K562 (cell line): Measurements from ENCODE around the gene UTS2R. TPM values are rescaled to one million over a fixed set of nuclear protein-coding genes. Genes with fewer than 3 reads are reported as not detected.

Experiments
- ATAC-seq: fragments of 200-7000 bp; cut with Tn5 transposase; 3 replicates; pipeline ENCODE4 v1.9.1; 2020; ENCODE audit warnings: moderate library complexity
- BruUV-seq: library from RNA; stranded (reverse); fragments of 400-500 nt; replicated peaks from 2 replicates; lab custom pipeline; 2021; lab: Mats Ljungman, UMichigan
- CTCF ChIA-PET: fragments of 300-600 bp; formaldehyde crosslinking; extraction: SDS; loops from one replicate; lab custom pipeline; 2021; ENCODE audit warnings: low intra/inter-chr PET ratio; lab: Yijun Ruan, JAX
- POLR2A ChIA-PET: fragments of 300-600, 350-650 bp; sonication (Branson Sonifier 250); formaldehyde crosslinking; extraction: SDS; loops from one replicate; lab custom pipeline; 2021; ENCODE audit warnings: antibody characterized with exemption, inconsistent platforms; lab: Yijun Ruan, JAX
- DNase-seq, 4 experiments: peaks; one replicate each; pipeline versions ENCODE4 v3.0.0 to v3.0.0-alpha.2; 2011 to 2018; ENCODE audit warnings: low spot score in 3 of 4, mixed read lengths in 3 of 4; ENCODE audit errors: extremely low read depth in 1 of 4
- FAIRE-seq: peaks from 2 replicates; lab custom pipeline; 2011; peaks lifted over from hg19 to GRCh38; lab: Jason Lieb, UNC
- H2AFZ ChIP-seq: 2 replicates; pipeline ENCODE4 v1.6.0; 2011; ENCODE audit warnings: low read depth, low read length, control low read depth, inconsistent platforms
- H3K27ac ChIP-seq: fragments of 200-600 bp; 3 replicates; pipeline ENCODE4 v1.8.0; 2011; ENCODE audit warnings: low read depth, mild to moderate bottlenecking, control low read depth, inconsistent platforms, low read length, moderate library complexity, mixed read lengths; ENCODE audit errors: extremely low read depth
- H3K27me3 ChIP-seq, 2 experiments: fragments of 300-600 bp in 1 of 2; 2 replicates in 1 of 2; 3 replicates in 1 of 2; pipeline versions ENCODE4 v1.6.0 to v1.8.0; 2011; ENCODE audit warnings: inconsistent platforms in 2 of 2, low read length in 2 of 2, mild to moderate bottlenecking in 1 of 2, mixed read lengths in 1 of 2, moderate library complexity in 1 of 2; ENCODE audit not compliant: control insufficient read depth in 2 of 2, insufficient read depth in 2 of 2
- H3K36me3 ChIP-seq: fragments of 300-600 bp; 3 replicates; pipeline ENCODE4 v1.8.0; 2011; ENCODE audit warnings: mild to moderate bottlenecking, low read length, inconsistent platforms; ENCODE audit not compliant: control insufficient read depth, insufficient read depth
- H3K4me1 ChIP-seq, 2 experiments: fragments of 200-600 bp in 1 of 2; replicated peaks in 1 of 2; 2 replicates in 1 of 2; 3 replicates in 1 of 2; pipeline versions ENCODE4 v1.5.1 to v1.8.0; 2011; ENCODE audit warnings: inconsistent platforms in 2 of 2, low read length in 2 of 2, mild to moderate bottlenecking in 1 of 2, mixed read lengths in 1 of 2, moderate library complexity in 1 of 2; ENCODE audit not compliant: control insufficient read depth in 2 of 2, insufficient read depth in 2 of 2
- H3K4me2 ChIP-seq: 2 replicates; pipeline ENCODE4 v1.6.1; 2011; ENCODE audit warnings: low read length, control low read depth, inconsistent platforms, mixed read lengths; ENCODE audit not compliant: insufficient read depth
- H3K4me3 ChIP-seq: fragments of 200-600 bp; sonication (generic), shearing (Covaris generic); 2 replicates; pipeline ENCODE4 v1.5.1; 2016; ENCODE audit warnings: control low read depth, inconsistent platforms
- H3K79me2 ChIP-seq: fragments of 200-600 bp; 3 replicates; pipeline ENCODE4 v1.8.0; 2011; ENCODE audit warnings: low read length, inconsistent platforms; ENCODE audit not compliant: control insufficient read depth, insufficient read depth
- H3K9ac ChIP-seq, 2 experiments: 2 replicates each; pipeline versions ENCODE4 v1.6.0 to v1.6.1; 2011; ENCODE audit warnings: low read depth in 2 of 2, low read length in 2 of 2, control low read depth in 1 of 2, inconsistent platforms in 1 of 2, mild to moderate bottlenecking in 1 of 2, mixed read lengths in 1 of 2; ENCODE audit not compliant: insufficient read depth in 1 of 2
- H3K9me1 ChIP-seq: one replicate; pipeline ENCODE4 v1.6.0; 2011; ENCODE audit warnings: inconsistent platforms, mild to moderate bottlenecking, low read length, moderate library complexity; ENCODE audit not compliant: control insufficient read depth, insufficient read depth
- H3K9me3 ChIP-seq: replicated peaks from 2 replicates; pipeline ENCODE4 v1.5.1; 2011; ENCODE audit warnings: low read depth, low read length, inconsistent platforms; ENCODE audit not compliant: control insufficient read depth, insufficient read depth
- H4K20me1 ChIP-seq: replicated peaks from 2 replicates; pipeline ENCODE4 v1.6.1; 2011; ENCODE audit warnings: low read length, inconsistent platforms, mixed read lengths; ENCODE audit not compliant: control insufficient read depth, insufficient read depth
- CBX1 ChIP-seq: sonication (generic); IDR thresholded peaks from 2 replicates; pipeline ENCODE4 v1.6.1; 2016; ENCODE audit warnings: antibody characterized with exemption, low read depth, mild to moderate bottlenecking
- NCOA2 ChIP-seq, 2 experiments: fragments of 450-650 bp; IDR thresholded peaks; 2 replicates each; pipeline ENCODE4 v1.6.1; 2018; ENCODE audit warnings: mild to moderate bottlenecking in 2 of 2, moderate library complexity in 1 of 2; ENCODE audit not compliant: partially characterized antibody in 2 of 2
- PCBP1 ChIP-seq: fragments of 200-400 bp; formaldehyde crosslinking; IDR thresholded peaks from 2 replicates; pipeline ENCODE4 v1.6.1; 2018; ENCODE audit warnings: mild to moderate bottlenecking, low read depth, low read length; ENCODE audit not compliant: poor library complexity, severe bottlenecking
- ZNF282 ChIP-seq: sonication (generic); formaldehyde crosslinking; IDR thresholded peaks from 2 replicates; pipeline ENCODE4 v1.8.1; 2023; ENCODE audit warnings: missing genetic modification reagents
- WGBS: fragments of 100-300 bp; shearing (Covaris generic); methylation state at CpG from one replicate; pipeline ENCODE4 v1.1.6; 2016; ENCODE audit warnings: low coverage, mixed read lengths; ENCODE audit not compliant: insufficient coverage; ENCODE audit errors: missing lambda C conversion rate; 5-methylcytosine and 5-hydroxymethylcytosine counted together
- in situ Hi-C: fragments of 300-500 bp; cut with MboI; formaldehyde crosslinking; loops from 4 replicates; pipeline ENCODE4 v1.15.0; 2018; ENCODE audit warnings: inconsistent platforms, mixed read lengths
- intact Hi-C: fragments of 100-400 bp; cut with micrococcal nuclease; formaldehyde crosslinking; loops from 2 replicates; pipeline ENCODE4 v1.14.2; 2022
- polyA plus RNA-seq, 8 experiments: library from polyadenylated mRNA; depleted of rRNA in 4 of 8; stranded (reverse) in 5 of 8; unstranded in 3 of 8; fragments of >200 nt; fragmentation: Nextera tagmentation in 2 of 8; fragmentation: Illumina TruSeq in 1 of 8; extraction: Ambion mirVana in 2 of 8; extraction: Trizol in 1 of 8; gene quantifications; 2 replicates each; pipeline versions ENCODE4 v1.2.1 to v1.2.3, GENCODE V29; 2011 to 2014; ENCODE audit warnings: inconsistent platforms in 1 of 8, missing spikeins in 1 of 8
- total RNA-seq, 7 experiments: library from RNA; depleted of rRNA in 6 of 7; stranded (reverse); fragments of >200 nt in 6 of 7; fragmentation: Illumina TruSeq in 2 of 7; extraction: Trizol in 2 of 7; gene quantifications; 2 replicates each; pipeline versions ENCODE4 v1.2.1 to v1.2.3, GENCODE V29; 2011 to 2021; ENCODE audit warnings: low replicate concordance in 1 of 7

Gene UTS2R
- total and polyA plus RNA-seq, 9 of the 15 experiments (the other 6 are each of a cell fraction or from before 2014, with no cell fraction given) = 0.22 TPM; not detected in 8

DNA sequence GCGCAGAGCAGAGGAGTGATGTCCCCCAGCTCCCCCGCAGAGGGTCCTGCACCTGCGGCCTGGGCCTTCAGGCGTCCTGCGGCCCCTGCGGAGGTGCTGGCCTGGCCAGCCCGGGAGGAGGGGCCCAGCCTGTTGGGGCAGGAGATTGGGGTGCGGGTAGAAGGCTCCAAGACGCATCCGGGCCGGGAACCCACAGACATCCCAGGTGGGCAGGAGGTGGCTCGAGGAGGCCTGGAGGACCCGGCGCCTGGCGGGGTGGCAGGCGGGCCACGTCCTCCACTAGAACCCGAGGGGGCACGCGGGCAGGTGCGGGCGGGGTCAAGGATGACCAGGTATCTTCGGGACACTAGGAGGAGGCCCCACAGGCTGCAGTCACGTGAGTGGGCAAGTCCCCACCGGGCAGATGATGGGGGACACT lies 37.4 kb upstream of the UTS2R start:
- POLR2A ChIA-PET = interaction anchor here (0.6 to 1.6 kb wide), 3 partner anchors 10 to 373 kb away, joined by 3 to 5 read pairs (median 4); partner anchors contain the start of gene NOTUM
- FAIRE-seq (no peak), DNase-seq (no peak), ATAC-seq (no peak)
- Histone ChIP-seq H3K4me2 (0 out of 2 replicates have a peak overlapping the region, but pooled peaks have one; percentile 71), H2AFZ (no peak overlapping the region), H3K4me1 (peaks cover 44 to 95% of the 10 kb centered on the region in 2 experiments), H4K20me1 (no peaks in the 10 kb centered on the region), H3K27me3 (no peaks in the 10 kb centered on the region), H3K36me3 (no peaks in the 10 kb centered on the region)
- BruUV-seq = no TSS peak
- TF ChIP-seq ZNF282 (CRISPR knock-in tag) (no peak), PCBP1 (peak; percentile 30), CBX1 (no peak), NCOA2 (IDR thresholded peaks at IDR 0.05; ENCODE audit: partially characterized antibody in 2 of 2) (no peak)
- TF ChIP-seq, all 486 proteins: peak for 1
- H3K4me3 ChIP-seq = no peak overlapping the region
- intact Hi-C loops (no loop called here), in situ Hi-C loops (no loop called here)
- peak overlapping the region in 1 of 2 experiments; percentile 88; a peak in 2 of 4 replicates for H3K9ac ChIP-seq
- WGBS = 100% methylated on average over 11 of the region's 25 CpGs
- H3K27ac ChIP-seq = no peak overlapping the region
- H3K79me2 ChIP-seq = peaks cover 11% of the 10 kb centered on the region; the same call in 2 of the 3 replicates
- H3K9me3 ChIP-seq = no peaks in the 10 kb centered on the region
- H3K9me1 ChIP-seq = no peaks in the 10 kb centered on the region
- CTCF ChIA-PET = no interaction called here
